ENCODE results near the gene PTPRT.

PTPRT gene

GRCh38 chr20:42604998-42605956 lies 584.4 kb downstream of the PTPRT start:
- DNase-seq: no peak

GRCh38 chr20:42603655-42604054 lies 586.1 kb downstream of the PTPRT start:
- no peak for DNase-seq

DNA sequence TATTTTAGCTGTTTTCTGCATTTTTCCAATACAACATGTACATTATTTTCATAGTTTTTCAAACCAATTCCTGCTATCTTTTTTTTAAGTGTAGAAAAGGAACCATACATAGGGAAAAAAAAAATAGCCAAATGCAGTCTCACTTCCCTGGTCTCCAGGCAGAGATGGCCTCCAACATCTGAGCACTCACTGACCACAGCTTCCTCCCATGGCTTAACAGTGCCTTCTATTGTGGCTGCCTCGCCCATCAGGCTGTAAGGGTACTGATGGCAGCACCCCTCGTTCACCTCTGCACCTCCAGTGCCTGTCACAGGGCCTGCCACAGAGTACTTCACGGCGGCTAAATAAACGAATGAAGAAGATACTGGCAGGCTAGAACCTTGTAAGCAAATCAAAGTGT lies 591.1 kb downstream of the PTPRT start:
- no peak for DNase-seq

- DNase-seq: no peak
Observed at GRCh38 chr20:42595625-42596024, 594.1 kb downstream of the PTPRT start.

DNA sequence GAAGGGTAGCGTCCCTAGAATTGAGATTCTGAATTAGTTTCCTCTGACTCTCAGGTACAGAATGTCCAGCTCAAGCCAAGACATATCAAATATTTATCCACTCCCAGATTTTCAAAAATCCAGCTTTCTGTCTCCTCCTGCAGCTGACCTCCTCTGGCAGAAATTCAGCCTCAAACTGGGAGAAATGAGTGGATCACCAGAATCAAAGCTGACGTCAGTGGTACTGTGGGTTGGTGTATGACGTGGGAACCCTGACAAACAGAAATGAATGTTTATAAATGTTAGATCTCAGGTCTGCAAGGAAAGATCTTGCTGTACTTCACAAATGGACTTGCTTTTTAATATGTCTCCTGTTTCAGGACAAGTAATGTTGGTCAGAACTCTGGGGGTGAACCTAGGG lies 595.0 kb downstream of the PTPRT start:
- no peak for DNase-seq

DNA sequence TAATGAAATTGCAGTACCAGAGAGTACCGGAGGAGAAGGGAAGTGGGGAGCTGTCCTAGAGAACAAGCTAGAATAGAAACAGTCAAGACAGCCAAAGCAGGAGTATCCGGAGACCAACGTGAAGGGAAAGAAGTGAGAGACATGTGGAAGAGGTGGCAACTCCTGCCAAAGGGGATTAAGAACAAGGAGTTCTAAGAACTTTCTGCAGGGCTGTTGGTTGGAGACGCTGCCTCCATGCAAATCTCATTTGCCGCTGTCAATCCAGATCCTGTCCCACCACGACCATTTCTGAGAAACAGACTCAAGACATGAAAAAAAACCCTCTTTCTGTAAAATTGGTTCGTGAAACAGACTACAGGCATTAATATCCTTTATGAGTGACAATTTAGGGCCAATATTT lies 595.7 kb downstream of the PTPRT start:
- no peak for DNase-seq

DNA sequence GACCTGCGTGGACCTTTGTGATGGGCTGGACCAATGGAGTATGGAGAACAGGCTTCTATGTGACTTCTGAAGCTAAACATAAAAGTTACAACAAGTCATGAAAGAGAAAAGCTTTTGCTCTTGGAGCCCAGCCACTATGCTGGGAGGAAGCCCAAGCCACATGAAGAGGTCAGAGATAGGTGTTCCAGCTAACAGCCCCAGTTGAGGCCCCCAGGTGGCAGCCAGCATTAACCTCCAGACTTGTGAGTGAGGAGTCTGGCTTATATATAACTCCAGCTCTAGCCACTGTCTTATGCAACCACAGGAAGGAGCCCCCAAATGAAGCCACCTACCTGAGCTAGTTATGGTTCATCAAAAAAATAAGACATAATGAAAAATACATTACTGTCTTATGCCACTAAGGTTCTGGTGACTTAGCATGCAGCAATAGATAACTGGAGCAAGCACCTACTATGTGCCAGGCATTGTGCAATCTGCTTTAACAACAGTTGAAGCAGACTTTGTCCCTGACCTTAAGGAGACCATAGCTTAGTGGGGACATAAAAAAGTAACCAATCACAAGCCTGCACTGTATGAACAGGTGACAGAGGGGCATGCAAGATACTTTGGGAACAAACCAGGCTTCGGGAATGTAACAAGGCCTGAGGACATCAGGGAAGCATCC lies 599.6 kb downstream of the PTPRT start:
- DNase-seq: no peak

DNA sequence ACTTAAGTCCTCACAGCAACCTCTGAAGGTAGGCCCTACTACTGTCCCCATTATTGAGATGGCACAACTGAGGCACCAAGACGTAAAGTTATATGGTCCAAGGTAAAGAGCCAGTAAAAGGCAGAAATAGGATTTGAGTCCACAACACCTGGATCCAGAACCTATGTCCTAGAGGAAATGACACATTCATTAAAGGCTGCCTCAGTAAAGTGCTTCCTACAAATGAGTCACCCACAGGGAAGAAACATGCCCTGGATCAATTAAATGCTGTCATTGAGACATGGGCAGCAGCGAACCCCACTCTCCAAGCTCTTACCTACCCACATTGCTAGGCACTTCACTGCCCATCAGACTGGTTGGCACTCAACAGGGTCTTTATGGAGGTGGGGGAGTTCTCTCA lies 600.9 kb downstream of the PTPRT start:
- DNase-seq: no peak

- DNase-seq: no peak
Observed at GRCh38 chr20:42587427-42587826, 602.3 kb downstream of the PTPRT start.

DNA sequence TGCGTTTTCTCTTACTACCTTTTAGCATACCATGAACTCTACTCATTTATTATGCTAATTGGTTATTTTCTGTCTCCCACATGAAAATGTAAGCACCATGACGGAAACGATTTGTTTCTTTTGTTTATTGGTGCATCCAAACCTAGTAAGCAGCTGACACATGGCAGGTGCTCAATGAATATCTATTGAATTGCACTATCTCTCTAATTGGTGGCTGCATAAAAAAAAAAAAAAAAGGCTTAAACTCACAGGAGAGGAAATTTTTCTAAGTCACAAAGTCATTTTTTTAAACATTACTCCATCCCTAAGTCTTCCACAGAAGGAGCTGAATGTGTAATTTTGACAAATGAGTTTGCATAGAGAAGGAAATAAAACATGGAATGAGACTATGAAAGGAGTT lies 608.4 kb downstream of the PTPRT start:
- no peak for DNase-seq

GRCh38 chr20:42576167-42576566 lies 613.5 kb downstream of the PTPRT start:
- no peak for DNase-seq

DNA sequence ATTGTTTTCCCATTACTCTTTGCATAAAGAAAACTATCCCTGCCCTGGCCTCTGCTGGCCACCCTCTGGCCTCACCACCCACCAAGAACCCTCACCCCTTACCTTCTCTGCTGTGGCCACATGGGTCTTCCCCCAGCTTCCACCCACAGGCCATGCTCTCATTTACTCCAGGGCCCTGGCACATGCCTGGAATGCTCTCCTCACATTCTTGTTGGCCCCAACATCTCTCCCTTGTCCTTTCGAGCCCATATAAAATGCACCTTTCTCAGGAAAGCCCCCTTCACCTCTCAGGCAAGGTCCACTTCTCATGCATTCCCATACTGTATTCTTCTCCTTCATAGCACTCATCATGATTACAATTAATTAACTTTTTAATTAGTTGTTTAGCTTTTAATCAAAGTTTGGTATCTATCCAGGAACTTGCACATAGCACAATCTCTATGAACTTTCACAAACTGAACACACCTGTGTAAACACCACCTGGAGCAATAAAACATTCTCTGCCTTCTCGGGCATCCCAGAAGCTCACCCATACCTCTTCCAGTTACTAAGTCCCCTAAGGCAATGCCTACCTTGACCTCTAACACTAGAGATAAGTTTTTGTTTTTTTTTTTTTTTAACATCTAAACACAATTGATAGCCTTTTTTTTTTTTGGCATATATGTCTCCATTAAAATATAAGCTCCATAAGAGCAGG lies 617.2 kb downstream of the PTPRT start:
- no peak for DNase-seq

- DNase-seq: no peak
Observed at GRCh38 chr20:42567409-42567808, 622.3 kb downstream of the PTPRT start.

DNA sequence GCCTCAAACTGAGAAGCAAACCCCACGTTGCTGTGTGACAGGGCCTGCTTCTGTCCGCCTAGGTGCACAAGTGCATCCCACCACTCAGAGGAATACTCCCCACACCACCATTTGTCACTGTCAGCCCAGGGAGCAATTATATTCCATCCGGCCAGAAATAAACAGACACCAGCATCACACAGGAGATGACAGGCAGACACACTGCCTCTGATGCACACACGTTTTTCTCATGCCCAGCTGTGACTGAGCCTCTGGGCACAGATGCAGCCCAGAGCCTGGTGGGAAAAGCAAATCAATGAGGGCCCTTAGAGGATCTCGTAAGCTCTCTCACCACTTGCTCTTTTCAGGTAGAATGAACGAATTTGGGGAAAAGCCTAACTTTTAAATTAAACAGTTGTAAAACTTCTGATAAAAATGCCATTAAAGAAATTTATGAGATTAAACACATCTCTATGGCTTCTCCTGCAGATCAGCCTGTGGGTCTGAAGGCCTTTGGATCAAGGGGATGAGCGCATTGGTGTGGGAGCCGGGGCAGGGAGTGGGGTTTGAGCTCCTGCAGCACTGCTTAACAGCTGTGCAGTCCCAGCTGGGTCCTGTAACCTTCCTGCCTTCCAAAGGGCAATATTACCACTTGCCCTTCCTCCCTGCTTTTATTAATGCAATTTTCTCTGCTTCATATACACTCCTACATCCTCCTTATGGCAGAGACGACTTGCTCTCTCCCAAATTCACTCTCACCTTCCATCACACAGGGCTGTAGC lies 624.3 kb downstream of the PTPRT start:
- no peak for DNase-seq

DNA sequence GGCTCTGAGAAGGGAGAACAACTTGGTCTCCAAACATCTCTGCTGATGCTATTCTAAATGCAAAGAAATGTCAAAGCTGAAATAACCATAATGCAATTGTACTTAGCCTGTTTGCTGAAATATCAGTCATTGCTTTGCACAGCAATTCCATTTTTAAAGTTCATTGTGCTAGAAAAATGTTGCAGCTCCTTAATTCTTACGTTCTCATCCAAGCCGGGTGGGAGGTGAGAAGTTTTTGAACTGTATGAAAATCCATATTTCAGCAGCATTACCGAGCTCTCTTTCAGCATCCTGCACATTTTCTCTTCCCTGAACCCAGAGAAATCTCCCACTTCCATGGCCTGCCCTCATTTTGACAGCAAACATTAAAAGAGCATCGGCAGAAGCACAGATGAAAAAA lies 630.0 kb downstream of the PTPRT start:
- no peak for DNase-seq

- no peak for DNase-seq
Observed at GRCh38 chr20:42556575-42556974, 633.1 kb downstream of the PTPRT start.

GRCh38 chr20:42553374-42553773 lies 636.3 kb downstream of the PTPRT start:
- DNase-seq: no peak

DNA sequence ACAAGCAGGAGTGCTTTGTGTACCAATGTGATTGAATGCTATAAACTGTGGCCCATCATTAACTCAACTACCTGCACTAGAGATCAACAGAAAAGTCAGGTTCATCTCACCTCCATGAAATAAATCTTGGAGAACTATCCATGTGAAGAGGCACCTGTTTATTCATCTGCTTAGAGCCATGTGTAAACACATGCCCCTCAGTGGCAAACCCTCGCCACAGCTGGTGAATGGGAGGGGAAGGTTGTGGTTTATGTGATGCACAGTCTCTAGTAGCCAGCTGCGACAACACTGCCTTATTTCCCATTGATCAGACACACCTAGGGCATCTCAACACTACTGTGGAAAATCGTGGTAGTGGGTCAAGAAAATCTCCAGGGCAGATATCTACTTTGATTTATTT lies 640.2 kb downstream of the PTPRT start:
- DNase-seq: no peak

DNA sequence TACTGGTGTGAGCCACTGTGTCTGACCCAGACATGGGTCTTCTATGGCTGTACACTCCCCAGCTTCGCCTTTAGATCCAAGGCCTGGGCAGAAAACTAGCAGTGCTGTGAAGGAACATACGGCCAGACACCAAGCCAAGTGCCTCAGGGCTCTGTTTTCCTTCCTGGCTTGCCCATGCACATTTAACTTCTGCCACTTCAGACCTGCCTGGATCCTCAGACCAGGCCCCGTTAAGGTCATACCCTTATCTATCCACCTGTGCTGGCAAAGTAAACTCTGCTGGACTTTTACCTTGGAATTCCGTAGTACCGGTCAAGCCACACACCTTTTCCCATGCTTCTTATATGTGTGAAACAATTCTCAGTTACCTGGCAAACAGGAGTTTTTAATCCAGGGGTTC lies 644.8 kb downstream of the PTPRT start:
- DNase-seq: no peak

DNA sequence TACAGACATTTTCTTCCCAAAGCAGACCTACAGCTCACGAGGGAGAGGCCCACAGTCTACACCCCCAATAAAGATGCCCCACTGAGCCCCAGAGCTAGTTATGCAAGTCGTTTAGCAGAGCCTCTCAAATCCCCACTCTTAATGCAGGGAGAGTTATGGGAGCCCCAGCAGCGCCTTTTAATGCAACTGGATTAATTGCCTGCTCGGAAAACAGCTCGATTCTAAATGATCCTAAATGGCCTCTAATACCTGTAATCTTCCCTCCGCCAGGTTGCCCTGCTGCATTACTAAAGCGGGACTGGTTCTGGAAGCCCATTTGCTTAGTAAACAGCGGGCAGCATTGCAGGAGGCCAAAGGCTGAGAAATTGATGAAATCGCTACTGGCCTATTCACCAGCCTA lies 656.9 kb downstream of the PTPRT start:
- DNase-seq: no peak

DNA sequence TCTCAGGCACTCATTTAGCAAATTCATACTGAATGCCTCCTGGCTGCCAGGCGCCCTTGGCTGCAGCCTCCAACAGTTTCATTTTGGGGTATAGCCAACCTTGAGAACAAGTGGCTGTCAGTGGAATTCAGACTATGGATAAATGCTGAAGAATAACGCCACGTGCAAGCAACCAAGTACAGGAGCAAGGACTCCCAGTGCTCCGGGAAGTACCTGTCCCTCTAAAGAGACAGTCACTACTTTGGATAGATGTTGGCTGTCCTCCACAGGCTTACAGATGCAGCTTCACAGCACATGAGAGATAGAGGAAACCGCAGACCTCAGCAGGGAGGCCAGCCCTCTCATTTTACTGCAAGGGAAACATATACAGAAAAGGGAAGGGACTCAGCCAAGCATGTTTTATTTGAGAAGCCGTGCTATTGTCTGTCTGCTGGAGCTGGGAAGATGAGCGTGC lies 658.2 kb downstream of the PTPRT start:
- no peak for DNase-seq

DNA sequence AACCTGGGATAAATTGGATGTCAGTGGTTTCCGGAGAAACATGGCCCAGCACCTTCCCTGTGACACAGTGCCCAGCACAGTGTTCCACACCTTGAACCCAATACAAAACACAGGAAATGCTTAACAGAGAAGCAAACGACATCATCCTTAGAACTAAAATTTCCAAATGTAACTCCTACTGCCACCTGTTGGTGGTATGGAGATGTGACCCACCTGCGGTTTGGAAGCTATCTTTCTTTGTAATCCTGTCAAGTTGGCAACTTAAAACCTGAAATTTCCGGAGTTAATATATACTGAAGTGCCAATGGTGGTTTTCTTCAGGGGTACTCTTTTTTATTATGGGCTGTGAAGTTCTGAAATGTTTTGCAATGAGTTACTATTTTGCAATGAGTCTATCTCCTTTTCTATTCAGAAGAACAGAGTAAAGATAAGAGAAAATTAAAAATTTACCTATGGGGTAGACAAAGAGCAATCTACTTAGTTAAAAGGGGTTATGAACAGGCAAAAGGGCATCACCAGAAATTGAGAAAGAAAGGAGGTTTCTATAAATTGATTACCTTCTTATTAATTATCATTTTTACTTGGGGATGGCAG lies 658.8 kb downstream of the PTPRT start:
- no peak for DNase-seq

DNA sequence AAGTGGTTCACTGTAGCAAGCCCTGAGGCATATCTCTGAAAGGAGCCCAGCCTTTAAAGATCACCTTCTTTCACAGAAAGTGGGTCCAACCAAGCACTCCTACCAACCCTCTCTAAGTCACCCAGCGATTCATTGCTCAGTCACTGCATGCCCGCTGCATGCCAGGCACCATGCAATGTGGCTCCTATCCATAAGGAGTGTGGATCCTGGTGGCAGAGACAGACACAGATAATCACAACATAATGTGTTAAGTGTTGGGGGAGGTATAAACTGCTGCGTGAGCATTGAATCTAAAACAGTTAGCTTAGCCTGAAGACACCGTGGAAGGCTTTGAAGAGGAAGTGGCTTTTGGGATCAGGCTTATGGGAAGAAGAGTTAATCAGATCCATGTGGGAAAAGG lies 659.5 kb downstream of the PTPRT start:
- DNase-seq: no peak

All from NCI-H1436 (cell line).